AG04450 (cell line): Measurements from ENCODE around the gene KCNQ4. TPM values are rescaled to one million over a fixed set of nuclear protein-coding genes. Genes with fewer than 3 reads are reported as not detected.
A peak's percentile ranks its signal among the peaks of the same experiment; 100 is the strongest.

Experiments used
- CTCF ChIA-PET: fragments of 300-600, 350-600 bp; formaldehyde crosslinking; extraction: SDS; loops from one replicate; lab custom pipeline; 2022; ENCODE audit warnings: antibody characterized with exemption, inconsistent platforms; lab: Charles Lee
- POLR2A ChIA-PET: fragments of 350-600 bp; formaldehyde crosslinking; extraction: SDS; loops from one replicate; lab custom pipeline; 2021; ENCODE audit warnings: antibody characterized with exemption, inconsistent platforms; lab: Yijun Ruan, JAX
- DNase-seq: peaks from one replicate; pipeline ENCODE4 v3.0.0-alpha.2; 2011; ENCODE audit warnings: low read depth, low spot score
- H3K27ac ChIP-seq: one replicate; pipeline ENCODE4 v1.5.1; 2012; ENCODE audit warnings: low read depth, low read length, control low read depth
- H3K27me3 ChIP-seq: one replicate; pipeline ENCODE4 v1.6.0; 2012; ENCODE audit warnings: low read length; ENCODE audit not compliant: control insufficient read depth, insufficient read depth
- H3K4me3 ChIP-seq: 2 replicates; pipeline ENCODE4 v1.5.1; 2011; ENCODE audit warnings: mild to moderate bottlenecking, low read depth, low read length, control low read depth
- H3K9me3 ChIP-seq: 2 replicates; pipeline ENCODE4 v1.5.1; 2012; ENCODE audit warnings: low read length; ENCODE audit not compliant: control insufficient read depth, insufficient read depth
- CTCF ChIP-seq: IDR thresholded peaks from 2 replicates; pipeline ENCODE4 v1.5.1; 2011; ENCODE audit warnings: low read depth, low read length, control low read depth, inconsistent platforms
- polyA plus RNA-seq: library from polyadenylated mRNA; depleted of rRNA; stranded (reverse); fragments of >200 nt; gene quantifications from 2 replicates; pipeline ENCODE4 v1.2.3, GENCODE V29; 2011

The KCNQ4 gene
- polyA plus RNA-seq, 1 experiment = not detected

GRCh38 chr1:40798366-40799281 lies 15.0 kb downstream of the KCNQ4 start:
- peaks cover 15% of the 10 kb centered on the region for H3K27me3 ChIP-seq

GRCh38 chr1:40799351-40799867 lies 15.8 kb downstream of the KCNQ4 start:
- H3K9me3 ChIP-seq = peaks cover 3% of the 10 kb centered on the region; the same call in 1 of the 2 replicates
- no peak for DNase-seq
- POLR2A ChIA-PET = no interaction called here
- peaks cover 10% of the 10 kb centered on the region for H3K27me3 ChIP-seq
- CTCF ChIA-PET = no interaction called here
- H3K27ac ChIP-seq = no peak overlapping the region
- no peak overlapping the region for H3K4me3 ChIP-seq
- no peak for TF ChIP-seq CTCF

More at GRCh38 chr1:40798366-40799281, 15.0 kb downstream of the KCNQ4 start:
- Histone ChIP-seq H3K4me3 (no peak overlapping the region), H3K9me3 (peaks cover 3% of the 10 kb centered on the region; the same call in 1 of the 2 replicates), H3K27ac (no peak overlapping the region)
- TF ChIP-seq CTCF = no peak
- CTCF ChIA-PET = no interaction called here
- no peak for DNase-seq
- POLR2A ChIA-PET = no interaction called here

GRCh38 chr1:40801742-40802077 lies 18.1 kb downstream of the KCNQ4 start:
- Histone ChIP-seq H3K27me3 (peaks cover 10% of the 10 kb centered on the region), H3K27ac (no peak overlapping the region), H3K9me3 (peaks cover 3% of the 10 kb centered on the region; the same call in 1 of the 2 replicates), H3K4me3 (peak overlapping the region; percentile 51)
- TF ChIP-seq CTCF = no peak
- ChIA-PET POLR2A (no interaction called here), CTCF (no interaction called here)
- no peak for DNase-seq

- peak overlapping the region; percentile 51 for H3K4me3 ChIP-seq
- TF ChIP-seq CTCF = no peak
- ChIA-PET POLR2A (no interaction called here), CTCF (no interaction called here)
- H3K9me3 ChIP-seq = peaks cover 3% of the 10 kb centered on the region; the same call in 1 of the 2 replicates
- H3K27me3 ChIP-seq = peaks cover 12% of the 10 kb centered on the region
- H3K27ac ChIP-seq = no peak overlapping the region
- peak; percentile 16 for DNase-seq
Measured at GRCh38 chr1:40802078-40802741, 18.6 kb downstream of the KCNQ4 start.
